ENCODE results near the gene CHID1. TPM values are rescaled to one million over a fixed set of nuclear protein-coding genes. Genes with fewer than 3 reads are reported as not detected.

The CHID1 gene
- total RNA-seq, 1 experiment from 2014 or later = 85.6 TPM

DNA sequence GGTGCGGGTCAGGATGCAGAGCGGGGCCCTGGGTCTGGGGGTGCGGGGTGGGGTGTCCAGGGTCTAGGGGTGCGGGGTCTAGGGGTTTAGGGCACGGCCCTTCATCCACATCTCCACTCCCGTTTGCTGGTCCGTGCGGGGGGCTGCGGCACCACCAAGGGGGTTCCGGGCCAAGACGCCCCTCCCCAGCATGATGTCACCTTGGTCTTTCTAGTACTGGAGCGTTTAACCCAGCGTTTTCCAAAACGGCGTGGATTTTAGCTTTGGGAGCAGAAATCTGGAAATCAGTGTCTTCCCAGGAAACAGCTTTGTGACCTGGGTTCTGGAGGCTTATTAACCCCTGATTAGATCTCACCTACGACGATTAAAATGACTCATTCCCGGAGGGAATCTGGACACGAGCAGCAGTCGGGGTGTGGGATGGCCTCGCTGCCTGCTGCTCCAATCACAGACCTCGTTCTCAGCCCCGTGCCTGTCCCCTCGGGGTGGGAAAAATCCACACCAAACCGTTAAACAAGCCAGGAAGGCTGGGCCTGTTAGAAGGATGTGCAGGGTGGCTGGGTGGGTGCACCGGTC, 15.8 kb upstream of the CHID1 start:
- Histone ChIP-seq H3K27me3 (ENCODE audit: insufficient read depth, low read depth) (no peaks in the 10 kb centered on the region), H2AFZ (0 out of 2 replicates have a peak overlapping the region, but pooled peaks have one; percentile 39), H4K20me1 (ENCODE audit: insufficient read depth) (peaks cover 3% of the 10 kb centered on the region; the same call in 1 of the 2 replicates), H3K4me1 (replicated peaks; ENCODE audit: insufficient read depth) (no peaks in the 10 kb centered on the region), H3F3A (ENCODE audit: insufficient read depth, low read depth) (0 out of 2 replicates have a peak, but pooled peaks cover 6% of the 10 kb centered on the region), H3K79me2 (ENCODE audit: low read depth) (peaks cover 20% of the 10 kb centered on the region; the same call in 1 of the 2 replicates), H3K36me3 (ENCODE audit: low read depth) (no peaks in the 10 kb centered on the region), H3K9me2 (ENCODE audit: insufficient read depth) (no peaks in the 10 kb centered on the region), H3K4me2 (peak overlapping the region; percentile 84), H3K9me3 (ENCODE audit: insufficient read depth, low read depth) (no peaks in the 10 kb centered on the region), H3K27ac (no peak overlapping the region), H3K4me3 (peak overlapping the region; percentile 62)
- intact Hi-C loops (cut with micrococcal nuclease; ENCODE audit: unreplicated experiment) = loop anchor here (5.0 kb wide), 1 partner anchor 126 kb away; no protein-coding TSS in a partner anchor
- POLR2A ChIA-PET (ENCODE audit: unreplicated experiment) = no interaction called here
- BruUV-seq (replicated peaks) = TSS peak; percentile 44
- DNase-seq = no peak
- CTCF ChIA-PET = no interaction called here
- TF ChIP-seq, protein P1, sequence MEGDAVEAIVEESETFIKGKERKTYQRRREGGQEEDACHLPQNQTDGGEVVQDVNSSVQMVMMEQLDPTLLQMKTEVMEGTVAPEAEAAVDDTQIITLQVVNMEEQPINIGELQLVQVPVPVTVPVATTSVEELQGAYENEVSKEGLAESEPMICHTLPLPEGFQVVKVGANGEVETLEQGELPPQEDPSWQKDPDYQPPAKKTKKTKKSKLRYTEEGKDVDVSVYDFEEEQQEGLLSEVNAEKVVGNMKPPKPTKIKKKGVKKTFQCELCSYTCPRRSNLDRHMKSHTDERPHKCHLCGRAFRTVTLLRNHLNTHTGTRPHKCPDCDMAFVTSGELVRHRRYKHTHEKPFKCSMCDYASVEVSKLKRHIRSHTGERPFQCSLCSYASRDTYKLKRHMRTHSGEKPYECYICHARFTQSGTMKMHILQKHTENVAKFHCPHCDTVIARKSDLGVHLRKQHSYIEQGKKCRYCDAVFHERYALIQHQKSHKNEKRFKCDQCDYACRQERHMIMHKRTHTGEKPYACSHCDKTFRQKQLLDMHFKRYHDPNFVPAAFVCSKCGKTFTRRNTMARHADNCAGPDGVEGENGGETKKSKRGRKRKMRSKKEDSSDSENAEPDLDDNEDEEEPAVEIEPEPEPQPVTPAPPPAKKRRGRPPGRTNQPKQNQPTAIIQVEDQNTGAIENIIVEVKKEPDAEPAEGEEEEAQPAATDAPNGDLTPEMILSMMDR (conservative IDR thresholded peaks at IDR 0.05) = no peak
- no peak for TF ChIP-seq EZH2 (IDR thresholded peaks at IDR 0.05; ENCODE audit: low read depth)

DNA sequence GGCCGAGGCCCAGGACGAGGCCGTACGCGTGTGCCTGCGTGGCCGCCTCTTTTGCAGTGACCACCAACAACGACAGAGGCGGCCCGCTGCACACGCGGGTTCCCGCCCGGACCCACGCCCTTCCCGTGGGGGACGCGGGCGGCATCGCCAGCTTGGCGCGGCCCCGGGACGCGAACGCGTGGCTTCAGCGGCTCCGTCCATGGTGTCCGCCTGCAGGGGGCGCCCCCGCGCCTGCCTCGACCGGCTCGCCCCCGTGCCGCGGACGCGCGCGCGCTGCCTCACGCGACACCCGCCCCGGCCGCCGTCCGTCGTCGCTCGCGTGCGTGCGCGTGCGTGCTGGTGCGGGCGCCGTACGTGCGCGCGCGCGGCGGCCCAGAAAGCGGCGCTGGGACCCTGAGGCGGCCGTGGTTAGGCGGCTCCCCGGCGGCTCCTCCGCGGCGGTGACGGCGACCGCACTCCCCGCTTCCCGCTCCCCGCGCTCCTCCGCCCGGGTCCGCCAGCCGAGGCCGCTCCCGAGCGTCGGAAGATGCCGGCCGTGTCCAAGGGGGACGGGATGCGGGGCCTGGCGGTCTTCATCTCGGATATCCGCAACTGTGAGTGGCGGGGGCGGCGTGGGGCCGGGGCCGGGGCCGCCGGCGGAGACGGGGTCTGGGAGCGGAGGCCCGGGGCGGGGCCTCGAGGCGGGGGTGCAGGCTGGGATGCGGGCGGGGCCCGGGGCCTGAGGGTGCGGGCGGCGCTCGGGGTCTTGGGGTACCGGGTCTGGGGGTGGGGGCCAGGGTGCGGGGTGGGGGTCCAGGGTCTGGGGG, 15.1 kb upstream of the CHID1 start, which contains the start of gene AP2A2:
Gene AP2A2, plus strand, starts transcription at position 375 of the 806 bp plus-strand sequence. Its CDS starts 152 bp downstream, at position 527.
- peaks cover 3% of the 10 kb centered on the region; the same call in 1 of the 2 replicates for H4K20me1 ChIP-seq (ENCODE audit: insufficient read depth)
- peak within 1 kb of the TSS; percentile 84 for H3K4me2 ChIP-seq
- H3K27ac ChIP-seq = no peak within 1 kb of the TSS
- H3K4me3 ChIP-seq = peak within 1 kb of the TSS; percentile 62
- ChIA-PET POLR2A (ENCODE audit: unreplicated experiment) (no interaction called here), CTCF (interaction anchor here (0.6 to 0.7 kb wide), 2 partner anchors 116 to 147 kb away, joined by 4 read pairs; no protein-coding TSS in a partner anchor)
- intact Hi-C loops (cut with micrococcal nuclease; ENCODE audit: unreplicated experiment) = loop anchor here (5.0 kb wide), 1 partner anchor 127 kb away; no protein-coding TSS in a partner anchor
- H3F3A ChIP-seq (ENCODE audit: insufficient read depth, low read depth) = 0 out of 2 replicates have a peak, but pooled peaks cover 6% of the 10 kb centered on the region
- 0 out of 2 replicates have a peak within 1 kb of the TSS, but pooled peaks have one; percentile 39 for H2AFZ ChIP-seq
- no peaks in the 10 kb centered on the region for H3K27me3 ChIP-seq (ENCODE audit: insufficient read depth, low read depth)
- no peaks in the 10 kb centered on the region for H3K4me1 ChIP-seq (replicated peaks; ENCODE audit: insufficient read depth)
- peaks cover 16% of the 10 kb centered on the region; the same call in 1 of the 2 replicates for H3K79me2 ChIP-seq (ENCODE audit: low read depth)
- no peaks in the 10 kb centered on the region for H3K36me3 ChIP-seq (ENCODE audit: low read depth)
- TF ChIP-seq EZH2 (IDR thresholded peaks at IDR 0.05; ENCODE audit: low read depth) = no peak
- TF ChIP-seq, protein P1 (conservative IDR thresholded peaks at IDR 0.05) = peak; percentile 64
- H3K9me3 ChIP-seq (ENCODE audit: insufficient read depth, low read depth) = no peaks in the 10 kb centered on the region
- peak in 1 of 2 experiments; percentile 82 for DNase-seq
- H3K9me2 ChIP-seq (ENCODE audit: insufficient read depth) = no peaks in the 10 kb centered on the region
- no TSS peak for BruUV-seq (replicated peaks)

GRCh38 chr11:925158-925495, 14.5 kb upstream of the CHID1 start:
- intact Hi-C loops (cut with micrococcal nuclease; ENCODE audit: unreplicated experiment) = loop anchor here (5.0 kb wide), 1 partner anchor 127 kb away; no protein-coding TSS in a partner anchor
- 0 out of 2 replicates have a peak, but pooled peaks cover 6% of the 10 kb centered on the region for H3F3A ChIP-seq (ENCODE audit: insufficient read depth, low read depth)
- H3K9me2 ChIP-seq (ENCODE audit: insufficient read depth) = no peaks in the 10 kb centered on the region
- ChIA-PET POLR2A (ENCODE audit: unreplicated experiment) (no interaction called here), CTCF (interaction anchor here (0.6 to 0.7 kb wide), 2 partner anchors 116 to 148 kb away, joined by 4 read pairs; no protein-coding TSS in a partner anchor)
- no TSS peak for BruUV-seq (replicated peaks)
- H4K20me1 ChIP-seq (ENCODE audit: insufficient read depth) = peaks cover 3% of the 10 kb centered on the region; the same call in 1 of the 2 replicates
- H3K79me2 ChIP-seq (ENCODE audit: low read depth) = peaks cover 16% of the 10 kb centered on the region; the same call in 1 of the 2 replicates
- H3K4me1 ChIP-seq (replicated peaks; ENCODE audit: insufficient read depth) = no peaks in the 10 kb centered on the region
- no peak overlapping the region for H2AFZ ChIP-seq
- H3K27ac ChIP-seq = no peak overlapping the region
- H3K4me3 ChIP-seq = no peak overlapping the region
- H3K36me3 ChIP-seq (ENCODE audit: low read depth) = no peaks in the 10 kb centered on the region
- no peaks in the 10 kb centered on the region for H3K9me3 ChIP-seq (ENCODE audit: insufficient read depth, low read depth)
- H3K27me3 ChIP-seq (ENCODE audit: insufficient read depth, low read depth) = no peaks in the 10 kb centered on the region
- no peak for DNase-seq
- TF ChIP-seq, protein P1 (conservative IDR thresholded peaks at IDR 0.05) = no peak
- TF ChIP-seq EZH2 (IDR thresholded peaks at IDR 0.05; ENCODE audit: low read depth) = no peak
- no peak overlapping the region for H3K4me2 ChIP-seq

All from PC-9 (cell line).